NK-92 (cell line): ENCODE data around the gene DDX17.

Experiments used
- DNase-seq: peaks from one replicate; lab custom pipeline; 2025; ENCODE audit not compliant: unreplicated experiment; lab: John Stamatoyannopoulos, UW

The DDX17 gene

GRCh38 chr22:38506118-38506962, at the start of gene DDX17:
Gene DDX17 (minus strand): TSS chr22:38506311.
- peak; percentile 83 for DNase-seq

GRCh38 chr22:38554281-38554680, 48.2 kb upstream of the DDX17 start:
- DNase-seq = no peak

DNA sequence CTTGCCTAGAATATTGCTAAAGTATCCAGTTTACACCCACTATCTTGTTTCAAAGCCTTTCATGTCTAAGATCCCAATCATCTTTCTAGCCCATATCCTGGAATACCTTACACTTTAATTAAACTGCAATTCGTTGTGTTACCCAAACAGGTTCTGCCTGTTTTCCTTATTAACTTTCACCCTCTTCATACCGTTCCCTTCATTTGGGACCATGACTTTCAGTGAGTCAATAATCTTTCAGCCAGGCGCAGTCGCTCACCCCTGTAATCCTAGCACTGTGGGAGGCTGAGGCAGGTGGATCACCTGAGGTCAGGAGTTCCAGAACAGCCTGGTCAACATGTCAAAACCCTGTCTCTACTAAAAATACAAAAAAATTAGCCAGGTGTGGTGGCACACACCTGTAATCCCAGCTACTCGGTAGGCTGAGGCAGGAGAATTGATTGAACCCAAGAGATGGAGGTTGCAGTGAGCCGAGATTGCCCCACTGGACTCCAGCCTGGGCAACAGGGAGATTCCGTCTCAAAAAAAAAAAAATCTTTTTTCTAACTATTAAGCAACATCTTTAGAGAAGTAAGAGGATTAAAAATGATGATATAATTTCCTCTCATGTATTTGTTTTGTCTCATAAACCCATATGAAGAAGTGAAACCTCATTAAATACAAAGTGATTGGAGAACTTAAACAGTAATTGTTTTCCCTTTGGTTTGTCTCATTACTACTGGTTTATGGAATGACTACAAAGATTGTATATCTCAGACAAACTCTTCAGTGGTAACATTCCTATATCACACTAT, 43.2 kb upstream of the DDX17 start:
- no peak for DNase-seq

DNA sequence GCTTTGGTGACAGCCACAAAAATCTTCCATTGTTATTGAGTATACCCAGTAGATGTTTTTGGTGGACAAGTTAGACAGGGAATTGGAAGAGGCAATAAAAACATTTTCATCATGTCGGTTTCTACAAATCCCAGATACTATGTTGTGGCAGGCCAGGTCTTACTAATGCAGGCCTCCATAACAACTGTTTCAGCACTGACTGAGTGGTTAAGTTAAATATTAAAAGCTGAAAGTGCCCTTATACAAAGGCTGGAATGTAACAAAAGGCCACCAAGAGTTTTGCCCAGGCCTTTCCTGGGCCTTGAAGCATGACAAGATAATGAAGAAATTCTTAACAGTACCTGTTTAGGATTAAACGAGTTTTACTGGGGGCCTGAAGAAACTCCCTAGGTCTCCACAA, 34.6 kb upstream of the DDX17 start:
- DNase-seq = no peak

DNA sequence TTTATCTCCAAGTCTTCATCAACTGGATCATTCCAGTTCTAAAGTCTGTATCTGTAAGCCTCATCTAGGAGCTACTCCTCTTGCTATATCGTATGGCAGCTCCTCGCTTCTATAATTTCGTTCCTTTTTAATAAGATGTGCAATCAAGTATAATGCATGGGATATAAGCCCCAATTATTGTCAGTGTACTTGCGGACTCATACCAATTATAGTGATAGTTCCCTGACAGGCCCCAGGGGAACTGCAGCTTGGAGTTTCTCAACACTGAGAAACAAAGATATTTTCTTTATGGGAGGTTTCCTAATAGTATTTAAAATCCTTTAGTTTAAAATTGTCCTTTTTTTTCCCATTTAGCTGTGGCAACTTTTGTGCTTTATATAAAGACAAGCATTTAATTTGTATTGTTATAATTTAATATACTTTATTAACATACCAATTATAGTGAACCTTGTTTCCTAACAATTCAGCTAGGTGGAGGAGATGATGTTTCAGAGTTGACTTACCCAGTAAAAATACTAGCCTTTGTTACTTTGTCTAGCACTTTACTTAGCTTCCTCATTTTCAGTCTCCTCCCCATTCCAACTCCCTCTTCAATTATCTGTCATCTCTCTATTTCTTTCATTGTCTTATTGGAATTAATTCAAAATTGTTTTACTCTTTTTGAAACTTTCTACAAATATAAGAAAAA, 25.3 kb upstream of the DDX17 start:
- no peak for DNase-seq

GRCh38 chr22:38524429-38524828, 18.3 kb upstream of the DDX17 start:
- DNase-seq = no peak

DNA sequence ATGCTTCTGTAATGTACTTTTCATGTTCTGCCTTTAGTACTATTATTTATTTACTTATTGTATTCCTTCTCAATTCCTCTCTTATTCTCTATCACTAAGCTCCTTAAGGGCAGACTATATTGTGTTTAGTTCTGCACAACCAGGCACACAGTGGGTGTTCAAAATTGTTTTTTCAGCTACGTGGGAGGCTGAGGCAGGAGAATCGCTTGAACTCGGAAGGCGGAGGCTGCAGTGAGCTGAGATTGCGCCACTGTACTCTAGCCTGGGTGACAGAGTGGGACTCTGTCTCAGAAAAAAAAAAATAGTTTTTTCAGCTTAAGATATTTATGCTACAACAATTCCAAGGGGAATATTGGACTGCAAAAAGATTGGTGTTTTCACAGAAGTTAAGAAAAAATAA, 17.4 kb upstream of the DDX17 start:
- no peak for DNase-seq

- no peak for DNase-seq
Measured at GRCh38 chr22:38523029-38523428, 16.9 kb upstream of the DDX17 start.

DNA sequence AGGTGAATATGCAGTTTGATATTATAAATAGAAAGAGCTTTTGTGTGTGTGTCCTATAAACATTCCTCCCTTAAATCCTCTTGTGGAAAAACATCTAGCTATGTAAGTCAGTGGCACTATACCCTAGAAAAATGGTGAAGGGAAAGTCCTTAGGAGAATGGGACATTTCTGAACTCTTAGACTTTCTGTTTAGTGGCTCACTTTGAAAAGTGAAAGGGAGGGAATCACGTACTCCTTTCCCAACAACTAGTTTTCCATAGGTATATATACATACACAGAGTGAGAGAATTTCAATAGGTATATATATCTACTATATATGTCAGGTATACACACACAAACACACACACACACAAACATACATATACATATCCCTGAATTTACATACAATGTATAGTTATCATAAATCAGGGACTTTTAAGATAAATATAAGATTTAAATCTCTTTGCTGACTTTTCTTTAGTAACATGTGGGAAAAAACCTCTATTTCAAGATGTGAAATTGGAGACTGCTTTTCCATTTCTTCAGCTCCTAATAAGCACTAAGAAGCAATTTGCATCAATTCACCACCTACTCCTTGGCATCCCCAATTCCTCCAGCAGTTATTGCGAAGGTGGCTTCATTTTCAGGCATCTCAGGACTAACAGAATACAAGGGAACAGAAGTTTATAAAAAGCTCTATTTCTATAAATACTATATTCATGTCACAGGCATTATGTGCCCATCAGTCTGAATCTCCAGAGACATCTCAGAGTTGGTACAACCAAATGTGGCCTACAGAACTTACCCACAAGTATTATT, 13.5 kb upstream of the DDX17 start:
- DNase-seq = no peak

- no peak for DNase-seq
Measured at GRCh38 chr22:38518620-38519019, 12.5 kb upstream of the DDX17 start.

DNA sequence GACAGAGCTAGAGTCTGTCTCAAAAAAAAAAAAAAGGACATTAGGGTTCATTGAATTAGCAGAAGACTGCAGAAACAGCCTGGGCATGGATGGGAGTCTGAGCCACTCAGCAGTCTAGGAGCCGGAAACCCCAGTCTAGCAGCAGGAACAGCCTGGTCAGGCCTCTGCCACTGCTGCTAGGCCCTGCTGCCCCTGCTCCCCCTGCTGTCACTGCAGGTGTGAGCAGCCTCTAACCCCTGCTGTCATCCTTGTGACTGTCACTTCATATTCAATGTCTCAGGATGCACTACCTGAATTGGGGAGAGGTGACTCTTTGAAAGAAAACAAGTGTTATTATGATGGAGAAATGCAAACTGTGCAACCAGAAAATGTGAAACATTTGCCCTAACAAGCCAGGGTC, 7.0 kb upstream of the DDX17 start:
- no peak for DNase-seq

DNA sequence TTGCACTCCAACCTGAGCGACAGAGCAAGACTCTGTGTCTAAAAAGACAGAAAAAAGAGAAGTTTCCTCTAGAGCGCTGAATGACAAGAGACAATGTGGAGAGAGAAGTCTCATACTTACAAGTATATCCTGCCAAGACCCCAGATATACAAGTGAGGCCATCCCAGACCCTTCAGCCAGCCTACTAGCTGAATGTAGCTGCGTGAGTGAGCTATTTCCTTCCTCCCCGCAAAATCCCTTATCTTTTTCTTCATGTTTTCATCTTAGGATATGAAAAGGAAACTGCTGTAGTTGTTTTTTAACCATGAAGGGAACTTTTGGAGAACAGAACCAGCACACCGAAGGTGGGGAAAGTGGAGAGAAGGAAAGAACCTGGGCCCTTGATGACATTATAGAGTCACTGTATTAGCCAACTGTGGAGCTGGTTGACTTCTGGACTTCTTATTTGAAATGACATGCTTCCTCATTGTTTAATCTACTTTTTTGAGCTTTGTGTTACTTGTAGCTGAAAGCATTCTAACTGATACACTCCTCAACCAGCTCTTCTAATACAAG, 4.4 kb upstream of the DDX17 start:
- no peak for DNase-seq

DNA sequence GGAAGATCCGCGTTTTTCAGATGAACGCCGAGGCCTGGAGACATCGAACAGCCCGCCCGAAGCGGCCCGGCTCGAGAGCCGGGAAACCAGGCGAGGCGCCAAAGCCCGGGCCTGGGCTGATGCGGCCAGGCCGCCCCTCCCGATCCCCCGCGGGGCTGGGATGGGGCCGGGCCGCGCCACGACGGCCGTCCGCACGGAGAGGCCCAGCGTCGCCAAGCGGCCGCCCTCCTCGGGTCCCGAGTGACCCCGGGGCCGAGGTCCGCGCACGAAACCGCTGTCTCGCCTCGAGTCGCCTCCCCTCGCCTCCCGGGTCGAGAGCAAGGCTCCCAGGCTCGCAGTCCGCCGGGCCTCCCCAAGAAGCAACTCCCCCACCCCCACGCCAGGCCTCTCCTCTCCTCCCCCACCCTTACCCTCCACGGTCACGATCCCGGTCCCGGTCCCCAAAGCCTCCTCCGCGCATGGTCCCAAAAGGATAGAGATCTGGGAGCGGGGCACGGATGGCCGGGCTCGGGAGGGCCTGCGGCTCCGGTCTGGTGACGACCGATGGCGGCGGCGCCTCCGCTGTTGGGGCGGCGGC, 482 bp downstream of the DDX17 start:
- DNase-seq = no peak

DNA sequence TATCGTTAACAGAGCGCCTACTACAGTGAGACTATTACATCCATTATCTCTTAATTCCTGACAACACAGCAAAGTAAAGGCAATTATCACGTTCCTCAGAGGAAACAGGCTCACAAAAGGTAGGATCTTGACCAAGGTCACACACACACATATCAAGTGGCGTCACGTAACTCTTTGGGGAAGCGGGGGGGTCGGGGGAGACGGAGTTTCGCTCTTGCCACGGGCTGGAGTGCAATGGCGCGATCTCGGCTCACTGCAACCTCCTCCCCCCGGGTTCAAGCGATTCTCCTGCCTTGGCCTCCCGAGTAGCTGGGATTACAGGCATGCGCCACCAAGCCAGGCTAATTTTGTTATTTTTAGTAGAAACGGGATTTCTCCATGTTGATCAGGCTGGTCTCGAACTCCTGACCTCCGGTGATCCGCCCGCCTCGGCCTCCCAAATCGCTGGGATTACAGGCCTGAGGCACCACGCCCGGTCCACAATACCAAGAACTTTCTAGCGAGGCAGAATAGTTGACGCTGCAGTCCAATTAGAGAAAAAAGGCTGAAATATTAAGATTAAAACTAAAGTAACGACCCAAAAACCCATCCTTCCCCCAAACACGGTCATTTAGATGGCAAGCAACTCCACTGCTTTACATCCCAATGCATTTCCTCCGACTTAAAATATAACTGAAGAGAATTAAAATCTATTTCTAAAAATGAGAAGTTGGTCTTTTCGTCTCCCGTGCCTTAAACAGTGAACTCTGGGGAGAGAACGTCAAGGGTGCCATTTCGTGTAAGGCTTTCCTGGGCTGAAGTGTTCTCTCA, 1.2 kb downstream of the DDX17 start:
- no peak for DNase-seq

GRCh38 chr22:38503021-38503420, 3.1 kb downstream of the DDX17 start:
- no peak for DNase-seq

- no peak for DNase-seq
Measured at GRCh38 chr22:38501797-38502672, 4.1 kb downstream of the DDX17 start.

DNA sequence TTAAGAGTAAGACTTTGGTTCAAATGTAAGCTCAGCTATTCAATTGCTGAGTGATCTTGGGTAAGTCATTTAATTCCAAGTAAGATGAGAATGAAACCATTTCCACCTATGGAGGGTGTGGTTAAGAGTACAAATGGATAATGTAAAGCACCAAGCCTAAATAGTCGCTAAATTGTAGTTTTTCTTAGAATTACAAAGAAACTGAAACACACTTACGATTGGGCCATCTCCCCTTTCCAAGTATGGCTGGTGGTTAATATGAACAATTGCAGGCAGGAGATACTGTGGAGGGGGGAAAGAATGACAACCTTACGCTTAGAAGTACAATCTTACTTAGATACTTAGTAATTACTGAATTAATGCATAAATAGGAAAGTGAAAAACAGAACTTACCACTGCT, 8.2 kb downstream of the DDX17 start:
- DNase-seq = no peak

DNA sequence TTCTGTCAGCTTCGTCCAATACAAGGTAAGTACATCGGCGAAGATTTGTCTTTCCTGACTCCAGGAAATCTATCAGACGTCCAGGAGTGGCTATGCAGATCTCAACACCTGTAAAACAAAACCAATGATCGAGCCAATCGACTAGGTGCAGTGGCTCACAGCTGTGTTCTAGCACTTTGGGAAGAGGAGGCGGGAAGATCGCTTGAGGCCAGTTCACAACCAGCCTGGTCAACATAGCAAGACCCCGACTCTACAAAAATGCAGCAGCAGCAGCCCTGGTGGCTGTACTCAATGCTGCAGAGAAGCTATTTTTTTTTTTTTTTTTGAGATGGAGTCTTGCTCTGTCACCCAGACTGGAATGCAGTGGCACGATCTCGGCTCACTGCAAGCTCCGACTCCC, 11.2 kb downstream of the DDX17 start:
- DNase-seq = no peak

DNA sequence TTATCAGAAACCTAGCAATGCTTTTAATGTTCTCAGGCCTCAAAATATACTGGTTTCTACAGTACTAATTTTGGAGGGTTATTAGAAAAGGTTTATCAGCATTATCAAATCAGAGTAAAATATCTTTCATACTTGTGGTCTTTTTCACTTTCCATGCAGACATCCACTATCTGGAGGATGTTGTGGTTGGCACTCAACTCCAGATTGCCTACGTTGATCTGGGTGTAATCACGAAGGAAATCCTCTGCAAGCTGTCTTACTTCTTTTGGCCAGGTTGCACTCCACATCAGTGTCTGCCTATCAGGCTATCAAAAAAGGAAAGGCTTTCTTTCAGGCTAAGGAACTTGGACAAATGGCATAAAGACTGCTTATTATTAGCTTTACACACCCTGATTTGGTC, 11.6 kb downstream of the DDX17 start:
- no peak for DNase-seq
